ENCODE measurements around the gene PLEKHG3. TPM values are rescaled to one million over a fixed set of nuclear protein-coding genes. Genes with fewer than 3 reads are reported as not detected.

Gene PLEKHG3
- total and polyA plus RNA-seq, 4 donors: 8.4 to 21.3 (median 14.6) TPM

GRCh38 chr14:64725261-64725815, 21.1 kb downstream of the PLEKHG3 start (continued):
- no peak for TF ChIP-seq NR2F2 (IDR thresholded peaks at IDR 0.05)
- TF ChIP-seq TAF1 (conservative IDR thresholded peaks at IDR 0.05): no peak
- TF ChIP-seq HNF4A (conservative IDR thresholded peaks at IDR 0.05): no peak
- TF ChIP-seq GABPA (IDR thresholded peaks at IDR 0.05 in 1 of 2, conservative IDR thresholded peaks at IDR 0.05 in 1 of 2): no peak
- TF ChIP-seq SP1 (IDR thresholded peaks at IDR 0.05): no peak

GRCh38 chr14:64725879-64726584, 21.8 kb downstream of the PLEKHG3 start:
- no peak overlapping the region for H3K27ac ChIP-seq (ENCODE audit: low read depth in 1 of 2, low read length in 2 of 2)
- H3K4me1 ChIP-seq (ENCODE audit: control insufficient read depth in 4 of 4, insufficient read depth in 4 of 4, low read length in 3 of 4): peaks cover 3 to 26% (median 14%) of the 10 kb centered on the region in 4 donors
- no peak for DNase-seq (ENCODE audit: low spot score)
- 93% methylated on average over 6 of the region's 6 CpGs for WGBS
- no peaks in the 10 kb centered on the region for H3K27me3 ChIP-seq (ENCODE audit: control insufficient read depth in 4 of 4, insufficient read depth in 4 of 4, low read length in 3 of 4)
- H3K9me3 ChIP-seq (ENCODE audit: control insufficient read depth in 4 of 4, low read length in 3 of 4): no peaks in the 10 kb centered on the region
- peaks cover 6 to 26% (median 13%) of the 10 kb centered on the region in 4 donors for H3K36me3 ChIP-seq (ENCODE audit: control insufficient read depth in 4 of 4, insufficient read depth in 3 of 4, low read depth in 1 of 4, low read length in 3 of 4)
- H3K4me3 ChIP-seq (ENCODE audit: low read depth in 1 of 3, low read length in 3 of 3): no peak overlapping the region
- TF ChIP-seq HNF4A (conservative IDR thresholded peaks at IDR 0.05): no peak
- TF ChIP-seq NR2F2 (IDR thresholded peaks at IDR 0.05): no peak
- TF ChIP-seq MAX (IDR thresholded peaks at IDR 0.05): no peak
- TF ChIP-seq TAF1 (conservative IDR thresholded peaks at IDR 0.05): no peak
- no peak for TF ChIP-seq FOXA1 (IDR thresholded peaks at IDR 0.05)
- TF ChIP-seq JUND (IDR thresholded peaks at IDR 0.05): no peak
- no peak for TF ChIP-seq YY1 (IDR thresholded peaks at IDR 0.05)
- no peak for TF ChIP-seq RXRA (IDR thresholded peaks at IDR 0.05)
- TF ChIP-seq GABPA (IDR thresholded peaks at IDR 0.05 in 1 of 2, conservative IDR thresholded peaks at IDR 0.05 in 1 of 2): no peak
- TF ChIP-seq REST (IDR thresholded peaks at IDR 0.05): no peak
- no peak for TF ChIP-seq HNF4G (IDR thresholded peaks at IDR 0.05)
- TF ChIP-seq FOXA2 (IDR thresholded peaks at IDR 0.05): no peak
- no peak for TF ChIP-seq ZBTB33 (IDR thresholded peaks at IDR 0.05)
- H3K9ac ChIP-seq (ENCODE audit: low read depth in 1 of 2, low read length in 2 of 2): no peak overlapping the region

GRCh38 chr14:64726585-64726890, 22.3 kb downstream of the PLEKHG3 start:
- Histone ChIP-seq H3K9ac (ENCODE audit: low read depth in 1 of 2, low read length in 2 of 2) (no peak overlapping the region), H3K36me3 (ENCODE audit: control insufficient read depth in 4 of 4, insufficient read depth in 3 of 4, low read depth in 1 of 4, low read length in 3 of 4) (peaks cover 9 to 31% (median 15%) of the 10 kb centered on the region in 4 donors), H3K4me1 (ENCODE audit: control insufficient read depth in 4 of 4, insufficient read depth in 4 of 4, low read length in 3 of 4) (peaks cover 0 to 21% (median 11%) of the 10 kb centered on the region in 4 donors), H3K27me3 (ENCODE audit: control insufficient read depth in 4 of 4, insufficient read depth in 4 of 4, low read length in 3 of 4) (no peaks in the 10 kb centered on the region), H3K9me3 (ENCODE audit: control insufficient read depth in 4 of 4, low read length in 3 of 4) (no peaks in the 10 kb centered on the region), H3K27ac (ENCODE audit: low read depth in 1 of 2, low read length in 2 of 2) (no peak overlapping the region), H3K4me3 (ENCODE audit: low read depth in 1 of 3, low read length in 3 of 3) (no peak overlapping the region)
- no peak for TF ChIP-seq ZBTB33 (IDR thresholded peaks at IDR 0.05)
- no peak for TF ChIP-seq SP1 (IDR thresholded peaks at IDR 0.05)
- TF ChIP-seq YY1 (IDR thresholded peaks at IDR 0.05): no peak
- no peak for TF ChIP-seq RAD21 (IDR thresholded peaks at IDR 0.05)
- no peak for TF ChIP-seq TAF1 (conservative IDR thresholded peaks at IDR 0.05)
- 79% methylated on average over 5 of the region's 5 CpGs for WGBS
- DNase-seq (ENCODE audit: low spot score): no peak

Data from liver (tissue), 9 donors.